Measurements from ENCODE around the gene AP3S1.

Gene AP3S1

GRCh38 chr5:115940080-115940810, 98.5 kb downstream of the AP3S1 start:
- DNase-seq (ENCODE audit: low read depth in 3 of 3), result no peak

- DNase-seq (ENCODE audit: low read depth in 3 of 3), result no peak
These were observed 99.4 kb downstream of the AP3S1 start for GRCh38 chr5:115941051-115941675.

GRCh38 chr5:115944501-115944900, 102.8 kb downstream of the AP3S1 start:
- DNase-seq (ENCODE audit: low read depth in 3 of 3), result no peak

GRCh38 chr5:115946655-115947054, 104.9 kb downstream of the AP3S1 start:
- no peak for DNase-seq (ENCODE audit: low read depth in 3 of 3)

- DNase-seq (ENCODE audit: low read depth in 3 of 3), result no peak
These were observed 105.5 kb downstream of the AP3S1 start for GRCh38 chr5:115947260-115947659.

GRCh38 chr5:115948091-115948534, 106.4 kb downstream of the AP3S1 start:
- no peak for DNase-seq (ENCODE audit: low read depth in 3 of 3)

GRCh38 chr5:115949096-115949495, 107.4 kb downstream of the AP3S1 start:
- no peak for DNase-seq (ENCODE audit: low read depth in 3 of 3)

- DNase-seq (ENCODE audit: low read depth in 3 of 3), result no peak
These were observed 110.9 kb downstream of the AP3S1 start for GRCh38 chr5:115952588-115952987.

- no peak for DNase-seq (ENCODE audit: low read depth in 3 of 3)
These were observed 112.4 kb downstream of the AP3S1 start for GRCh38 chr5:115954144-115954543.

GRCh38 chr5:115956957-115957356, 115.2 kb downstream of the AP3S1 start:
- DNase-seq (ENCODE audit: low read depth in 3 of 3), result no peak

GRCh38 chr5:115961381-115962238, 119.9 kb downstream of the AP3S1 start:
- DNase-seq (ENCODE audit: low read depth in 3 of 3), result no peak

GRCh38 chr5:115962239-115962564, 120.5 kb downstream of the AP3S1 start, which contains the start of gene LVRN:
Gene LVRN (plus strand): TSS chr5:115962475. CDS start chr5:115962618, 143 bp downstream.
- DNase-seq (ENCODE audit: low read depth in 3 of 3), result no peak

- no peak for DNase-seq (ENCODE audit: low read depth in 3 of 3)
These were observed 121.0 kb downstream of the AP3S1 start for GRCh38 chr5:115962565-115963402.

GRCh38 chr5:115963566-115963965, 121.8 kb downstream of the AP3S1 start:
- DNase-seq (ENCODE audit: low read depth in 3 of 3), result no peak
